Ecto neural progenitor cell (in vitro differentiated cells): ENCODE results near the gene ING3.

Experiments used
- DNase-seq: peaks from one replicate; pipeline ENCODE4 v3.0.0-alpha.2; 2018; ENCODE audit warnings: low spot score

Gene ING3

DNA sequence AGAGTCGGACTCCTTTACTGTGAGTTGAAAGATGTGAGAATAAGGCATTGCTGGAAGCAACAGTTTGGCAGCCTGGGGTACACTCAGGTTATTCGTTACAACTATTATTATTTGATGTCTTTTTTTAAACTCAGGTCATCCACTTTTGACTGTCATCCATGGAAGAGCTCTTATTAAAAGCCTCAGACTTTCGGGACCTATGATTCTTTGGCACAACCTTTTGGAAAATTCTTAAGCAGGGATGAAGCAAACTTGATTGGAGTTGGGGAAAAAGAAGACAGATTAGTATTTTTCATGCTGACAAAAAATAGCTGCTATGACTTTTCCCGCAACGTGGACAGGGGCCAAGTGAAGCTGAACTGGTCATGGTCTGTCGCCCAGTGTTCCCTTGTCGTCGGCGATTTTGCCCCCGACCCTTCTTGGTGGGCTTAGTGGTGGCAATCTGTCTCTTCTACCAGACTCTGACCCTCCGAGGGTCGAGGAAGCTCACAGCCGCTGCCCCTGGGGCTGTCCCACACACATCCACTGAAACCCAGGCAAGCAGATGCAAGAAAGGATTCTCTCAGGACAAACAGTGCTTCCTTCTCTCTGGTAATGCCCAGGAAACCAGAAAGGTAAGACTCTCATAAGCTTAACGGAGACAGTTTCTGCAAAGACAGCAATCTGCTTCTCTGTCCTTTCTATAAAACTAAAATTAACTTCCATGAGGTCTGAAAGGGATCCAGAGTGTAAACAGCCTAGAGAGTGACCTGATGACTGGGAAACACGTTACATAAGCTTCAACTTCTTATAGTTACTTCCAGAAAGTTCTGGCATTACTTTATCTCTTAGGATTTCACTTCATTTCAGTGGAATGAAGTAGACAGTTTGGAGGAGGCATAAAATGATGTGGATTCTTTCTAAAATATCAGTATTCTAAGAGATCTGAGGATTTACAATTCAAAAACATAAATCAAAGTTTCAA is 39.0 kb downstream of the ING3 start:
- no peak for DNase-seq

DNA sequence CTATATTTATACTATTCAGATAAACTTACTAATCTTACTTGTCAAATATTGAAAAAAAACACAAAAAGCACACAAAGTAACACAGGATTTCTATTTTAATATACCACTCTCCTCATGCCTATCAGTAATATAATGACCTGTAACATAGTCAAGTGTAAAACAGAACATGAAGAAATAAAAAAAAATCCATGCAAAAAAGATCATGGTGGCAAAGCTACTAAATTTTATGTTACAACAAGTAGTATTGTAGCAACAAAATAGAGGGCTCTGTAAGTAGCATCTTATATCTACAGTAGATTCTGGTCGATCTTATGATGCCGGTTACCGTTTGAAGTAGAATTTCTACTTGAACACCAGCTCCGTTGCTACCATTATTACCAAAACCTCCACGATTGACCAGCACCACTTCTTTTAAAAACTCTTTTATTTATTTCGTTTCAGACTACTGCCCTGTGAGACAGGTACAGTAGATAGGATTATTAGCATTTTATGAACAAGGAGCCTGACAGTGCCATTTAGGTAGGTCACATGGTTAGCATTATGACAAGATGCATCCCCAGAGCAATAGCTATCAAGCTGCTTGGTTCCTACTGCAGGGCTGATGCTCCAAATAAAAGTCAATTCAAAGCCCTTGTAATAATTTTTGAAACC is 40.0 kb downstream of the ING3 start:
- DNase-seq, result no peak

- DNase-seq, result no peak
These were observed 40.6 kb downstream of the ING3 start for GRCh38 chr7:120991161-120991560.

GRCh38 chr7:120991581-120991980 is 41.0 kb downstream of the ING3 start:
- DNase-seq, result no peak

DNA sequence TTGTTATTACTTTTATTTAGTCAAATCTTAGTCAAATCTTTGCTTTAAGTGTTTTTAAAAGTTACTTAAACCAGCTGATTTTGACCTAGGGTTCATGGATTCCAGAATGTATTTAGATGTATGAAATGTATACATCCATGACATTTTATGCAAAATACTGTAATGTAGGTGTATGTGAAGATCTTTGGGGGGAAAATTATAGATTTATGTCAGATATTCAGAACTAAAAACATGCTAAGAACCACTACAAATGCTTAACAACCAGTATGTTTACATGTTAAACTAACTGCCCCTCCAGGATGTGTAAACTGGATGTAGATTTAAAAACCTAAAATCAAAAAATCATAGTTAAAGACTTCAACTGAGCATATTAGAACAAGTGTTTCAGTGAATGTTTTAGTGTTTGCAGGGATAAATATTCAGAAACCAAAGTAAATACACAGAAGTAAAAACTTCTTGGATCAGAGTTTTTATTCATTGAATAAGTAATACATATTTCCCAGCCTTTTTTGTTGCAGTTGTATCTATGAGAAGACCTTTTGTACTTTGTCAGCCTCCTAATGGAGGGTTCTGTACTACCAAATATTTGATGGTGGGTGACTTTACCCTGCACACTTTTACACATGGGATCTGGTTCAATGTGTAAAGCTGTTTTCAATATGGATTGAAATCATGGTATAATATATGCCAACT is 41.8 kb downstream of the ING3 start:
- no peak for DNase-seq

DNA sequence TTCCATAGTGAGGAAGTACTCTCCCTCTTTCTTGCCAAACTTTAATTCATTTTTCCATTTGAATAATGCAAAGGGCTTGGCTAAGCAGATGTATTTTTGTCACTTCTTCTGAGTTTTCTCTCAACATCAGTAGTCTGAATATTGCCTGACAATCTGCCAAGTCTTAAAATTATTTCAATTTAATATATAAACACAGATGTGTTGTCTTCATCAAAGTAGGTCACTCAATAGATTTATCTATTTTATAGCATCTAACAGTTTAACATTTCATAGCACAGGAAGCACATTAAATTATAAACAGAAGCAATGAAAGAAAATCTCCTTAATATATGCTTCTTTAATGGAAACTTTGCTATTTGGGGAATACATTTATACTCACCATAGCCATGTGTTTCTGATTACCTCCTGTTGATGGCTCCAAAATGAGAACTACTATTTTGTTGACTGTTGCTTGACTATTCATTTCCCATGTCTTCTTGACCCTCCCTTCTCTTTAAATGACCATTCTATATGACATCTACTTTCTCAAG is 42.5 kb downstream of the ING3 start:
- DNase-seq, result no peak

GRCh38 chr7:120993553-120994191 is 43.1 kb downstream of the ING3 start:
- no peak for DNase-seq

DNA sequence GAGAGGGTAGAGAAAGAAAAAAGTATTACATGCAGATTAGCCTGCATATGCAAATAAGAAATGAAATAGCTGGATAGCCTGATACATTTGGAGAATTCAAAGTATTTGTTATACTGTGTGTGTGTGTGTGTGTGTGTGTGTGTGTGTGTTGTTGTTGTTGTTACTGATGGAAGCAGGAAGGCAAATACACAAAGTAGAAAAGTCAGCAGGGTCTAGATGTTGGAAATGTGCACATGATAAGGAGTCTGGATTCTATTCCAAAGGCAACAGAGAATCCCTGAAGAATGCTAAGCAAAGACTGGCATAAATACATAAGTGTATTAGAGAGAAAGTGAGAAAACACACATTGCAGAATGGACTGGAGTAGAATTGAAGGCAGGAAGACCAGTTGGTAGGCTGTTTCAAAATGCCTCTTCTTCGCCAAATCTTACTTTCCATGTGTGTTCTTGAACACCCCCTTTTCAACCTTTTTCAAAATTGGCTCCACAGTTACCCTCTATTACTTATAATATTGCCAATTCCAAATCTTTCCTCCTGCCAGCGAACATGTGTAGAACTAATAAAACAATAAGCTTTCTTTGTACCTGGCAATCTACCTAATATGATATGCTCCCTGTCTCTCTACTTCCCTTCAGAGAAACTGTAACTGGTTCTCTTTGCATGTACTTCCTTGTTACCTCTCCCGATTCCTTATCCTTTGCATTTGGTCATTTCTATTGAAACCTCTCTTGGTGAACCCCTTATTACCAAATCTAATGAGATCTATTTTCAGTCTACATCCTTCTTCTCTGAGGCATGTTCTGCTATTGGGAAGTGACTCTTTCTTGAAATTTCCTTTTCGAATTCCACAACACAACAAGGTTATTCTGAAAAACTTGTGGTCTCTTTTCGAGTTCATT is 44.2 kb downstream of the ING3 start:
- no peak for DNase-seq

DNA sequence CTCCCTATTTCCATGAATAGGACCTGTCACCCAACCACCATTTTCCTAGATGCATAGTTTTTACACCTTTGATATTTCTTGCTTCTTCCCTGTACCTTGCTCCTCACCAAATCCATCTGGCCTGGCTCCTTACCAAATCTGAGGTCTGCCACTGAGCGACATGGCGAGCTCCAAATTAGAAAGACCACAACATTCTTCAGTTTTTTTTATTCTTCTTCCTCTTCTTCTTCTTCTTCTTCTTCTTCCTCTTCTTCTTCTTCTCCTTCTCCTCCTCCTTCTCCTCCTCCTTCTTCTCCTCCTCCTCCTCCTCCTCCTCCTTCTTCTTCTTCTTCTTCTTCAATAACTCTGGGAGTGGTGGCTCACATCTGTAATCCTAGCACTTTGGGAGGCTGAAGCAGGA is 45.1 kb downstream of the ING3 start:
- no peak for DNase-seq

DNA sequence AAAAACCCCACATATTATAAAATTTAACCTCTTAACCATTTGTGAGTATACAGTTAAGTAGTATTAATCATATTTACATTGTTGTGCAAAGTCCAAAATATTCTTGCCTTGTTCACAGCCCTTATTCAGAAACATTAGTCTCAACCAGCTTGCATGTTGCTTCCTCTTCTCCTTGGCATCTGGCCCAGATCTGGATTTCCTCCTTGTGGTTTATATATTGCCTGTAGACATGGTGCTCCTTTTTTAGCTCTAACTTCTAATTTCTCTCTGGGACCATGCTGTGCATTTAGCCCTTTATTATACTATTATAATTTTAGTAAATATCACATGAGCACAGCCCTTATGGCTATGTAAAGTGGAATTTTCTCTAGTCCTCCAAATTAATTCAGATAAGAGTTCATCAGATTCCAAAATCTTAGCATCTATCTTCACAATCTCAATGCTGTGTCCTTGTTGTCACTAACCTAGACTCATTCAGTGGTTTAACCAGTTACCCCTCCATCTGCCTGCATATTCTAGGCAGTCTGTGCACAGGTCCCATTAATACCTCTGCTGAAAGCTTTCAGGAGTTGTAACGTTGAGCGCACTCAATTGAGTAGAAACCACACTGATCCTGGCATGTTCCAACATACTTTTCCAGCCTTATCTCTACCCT is 45.9 kb downstream of the ING3 start:
- DNase-seq, result no peak

DNA sequence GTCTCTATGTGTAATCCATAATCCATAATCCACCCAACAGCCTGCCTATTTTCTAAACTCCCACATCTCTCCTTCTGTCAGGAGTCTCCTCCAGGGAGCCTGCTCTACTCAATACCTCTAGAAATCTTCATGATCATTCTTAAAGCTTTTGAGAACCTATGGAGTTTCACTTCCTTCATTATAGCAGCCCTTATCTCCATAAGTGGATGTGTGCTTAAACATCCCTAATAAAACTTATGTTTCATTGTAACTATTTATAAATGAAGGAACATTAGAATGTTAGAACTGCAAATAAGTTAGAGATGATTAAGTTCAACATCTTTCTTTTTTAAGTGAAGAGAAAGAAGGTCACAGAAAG is 46.4 kb downstream of the ING3 start:
- DNase-seq, result no peak

DNA sequence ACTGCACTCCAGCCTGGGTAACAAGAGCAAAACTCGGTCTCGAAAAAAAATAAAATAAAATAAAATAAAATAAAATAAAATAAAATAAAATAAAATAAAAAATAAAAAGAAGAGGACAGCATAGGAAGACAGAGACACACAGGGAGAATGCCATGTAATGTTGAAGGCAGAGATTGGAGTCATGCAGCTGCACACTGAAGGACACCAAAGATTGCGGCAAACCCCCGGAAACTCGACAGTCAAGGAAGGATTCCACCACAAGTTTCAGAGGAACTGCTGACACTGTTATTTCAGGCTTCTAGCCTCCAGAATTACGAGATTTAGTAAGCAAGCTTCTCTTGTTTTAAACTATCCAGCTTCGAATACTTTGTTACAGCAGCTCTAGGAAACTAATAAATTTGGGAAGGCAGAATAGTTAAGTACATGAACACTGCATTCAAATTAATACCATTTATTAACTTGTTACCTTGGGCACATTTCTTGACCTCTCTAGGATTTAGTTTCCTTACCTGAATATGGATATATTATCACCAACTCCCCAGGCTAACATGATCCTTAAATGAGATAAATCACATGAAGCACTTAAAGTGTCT is 47.4 kb downstream of the ING3 start:
- no peak for DNase-seq

DNA sequence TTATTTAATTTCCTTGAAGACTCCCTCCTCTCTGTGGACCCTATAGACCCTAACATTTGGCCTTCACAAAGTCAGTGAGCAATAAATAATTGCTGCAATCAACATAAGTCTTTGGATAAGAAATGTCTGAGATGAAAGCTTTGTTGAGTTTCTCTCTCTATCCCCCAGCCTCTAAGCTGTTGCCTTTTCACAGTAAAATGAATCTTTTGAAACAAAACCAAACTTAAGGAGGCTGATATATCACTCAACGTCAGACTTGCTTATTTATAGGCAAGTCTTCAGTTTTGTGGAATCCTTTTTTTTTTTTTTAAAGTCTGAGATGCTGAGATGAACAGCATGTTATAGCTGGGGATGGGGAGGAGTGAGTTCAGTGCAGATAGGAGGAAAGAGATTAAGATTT is 47.9 kb downstream of the ING3 start:
- no peak for DNase-seq

- DNase-seq, result no peak
These were observed 48.5 kb downstream of the ING3 start for GRCh38 chr7:120998996-120999565.

DNA sequence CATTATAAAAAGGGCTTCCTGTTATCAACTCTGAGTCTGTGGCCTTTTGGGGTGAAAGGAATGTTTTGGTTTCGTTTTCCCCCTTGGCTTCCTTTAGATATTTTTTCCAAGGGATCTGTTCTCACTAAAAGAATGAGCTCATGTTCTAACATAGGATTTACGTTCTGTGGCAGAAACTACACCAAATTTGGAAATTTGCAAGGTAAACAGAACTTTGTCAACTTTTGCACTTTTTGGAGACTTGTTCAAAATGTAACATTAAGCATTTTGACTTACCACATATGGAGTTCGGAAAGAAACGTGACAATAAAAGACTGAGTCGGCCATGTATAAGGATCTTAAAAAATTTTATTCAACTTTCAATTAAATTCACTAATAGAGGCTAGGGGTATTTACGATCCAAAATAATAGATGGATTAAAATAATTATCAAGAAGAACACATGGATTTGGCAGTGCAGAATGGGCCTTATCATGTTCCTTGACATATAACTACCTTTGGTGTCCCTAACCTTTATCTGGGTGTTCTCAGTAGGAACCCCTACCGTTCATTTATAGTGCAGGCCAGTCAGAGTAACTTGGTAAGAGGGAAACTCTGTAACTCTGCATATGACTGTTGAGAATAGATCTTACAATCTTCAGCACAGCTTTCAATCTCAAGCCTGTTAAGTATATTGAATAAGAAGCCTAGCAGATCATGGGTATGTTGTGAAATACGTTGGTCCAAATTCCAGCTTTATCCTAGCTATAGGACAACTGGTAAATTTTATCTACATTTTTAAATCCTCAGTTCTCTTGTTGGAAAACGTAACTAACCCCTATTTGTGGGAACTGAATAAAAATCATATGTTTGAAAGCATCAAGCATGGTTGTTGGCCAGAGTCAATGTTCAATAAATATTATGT is 49.8 kb downstream of the ING3 start:
- no peak for DNase-seq

DNA sequence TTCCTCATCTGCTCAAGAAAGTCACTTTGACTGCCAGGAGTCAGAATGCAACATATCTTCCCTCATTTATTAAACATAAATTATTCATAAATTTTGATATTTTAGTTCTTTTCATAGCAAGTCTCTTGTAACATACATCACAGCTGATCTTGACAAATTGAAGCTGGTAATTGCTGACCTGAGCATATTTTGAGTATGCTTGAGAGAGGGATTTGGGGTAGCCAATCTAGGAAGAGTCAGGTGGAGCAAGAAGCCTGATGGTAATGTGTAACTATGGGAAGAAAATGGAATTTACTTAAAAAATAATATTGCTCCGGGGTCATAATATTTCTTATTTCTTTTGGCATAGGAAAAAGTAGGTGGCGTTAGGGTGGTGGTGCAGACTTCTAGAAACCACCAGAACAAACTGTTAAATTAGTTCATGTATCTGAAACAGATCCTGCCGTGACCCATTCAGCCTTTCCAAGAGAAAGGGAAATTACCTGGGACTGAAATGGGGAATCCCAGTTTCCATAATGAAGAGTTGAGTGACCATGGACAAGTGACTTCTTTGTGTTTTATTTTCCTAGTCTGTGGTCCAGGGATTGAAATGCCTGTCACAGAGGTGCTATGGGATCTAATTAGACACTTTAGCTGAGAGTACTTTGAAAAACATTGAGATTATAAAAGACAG is 50.8 kb downstream of the ING3 start:
- DNase-seq, result no peak

DNA sequence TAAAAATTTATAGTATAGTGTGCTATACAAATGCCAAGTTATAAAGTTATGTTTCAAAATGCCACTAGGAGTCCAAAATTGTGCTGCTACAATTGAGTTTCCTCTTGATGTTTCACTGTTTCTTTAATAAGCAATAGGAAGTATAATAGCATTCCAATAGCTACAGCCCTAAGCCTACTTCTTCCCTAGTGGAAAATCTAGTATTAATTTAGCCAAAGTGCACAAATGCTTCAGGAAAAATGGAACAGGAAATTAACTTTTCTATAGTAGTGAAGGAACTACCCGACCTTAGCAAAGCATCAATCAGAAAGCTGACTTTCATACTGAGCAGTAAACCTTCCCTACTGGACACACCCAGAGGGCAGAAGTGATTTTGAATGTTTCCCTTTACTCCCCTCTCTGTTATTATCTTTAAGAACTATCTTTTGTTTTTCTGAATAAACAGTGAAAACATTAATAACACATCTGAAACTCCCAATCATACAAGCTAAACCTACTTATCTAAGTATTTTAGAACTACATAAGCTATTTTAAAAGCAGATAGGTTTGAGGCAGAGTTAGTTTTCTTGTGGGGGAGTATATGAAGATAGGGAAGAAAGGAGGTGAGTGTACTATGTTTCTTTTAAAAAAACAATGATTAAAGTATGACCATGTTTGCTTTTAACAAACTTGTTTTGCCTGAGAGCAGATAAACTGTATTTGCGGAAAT is 51.6 kb downstream of the ING3 start:
- no peak for DNase-seq
